Muscle of leg (tissue), 11 donors: ENCODE results near the gene LONRF2. TPM values are rescaled to one million over a fixed set of nuclear protein-coding genes. Genes with fewer than 3 reads are reported as not detected.

Experiments used
- DNase-seq: peaks from one replicate; pipeline ENCODE4 v3.0.0; 2013
- H3K27ac ChIP-seq: one replicate; pipeline ENCODE4 v1.5.1; 2013; ENCODE audit warnings: mild to moderate bottlenecking, low read length, control low read depth
- H3K27me3 ChIP-seq: one replicate; pipeline ENCODE4 v1.6.1; 2013; ENCODE audit warnings: low read length; ENCODE audit not compliant: control insufficient read depth, insufficient read depth
- H3K36me3 ChIP-seq: one replicate; pipeline ENCODE4 v1.6.1; 2013; ENCODE audit warnings: low read length; ENCODE audit not compliant: control insufficient read depth, insufficient read depth
- H3K4me1 ChIP-seq: one replicate; pipeline ENCODE4 v1.6.1; 2013; ENCODE audit warnings: low read length; ENCODE audit not compliant: control insufficient read depth, insufficient read depth
- H3K4me3 ChIP-seq: one replicate; pipeline ENCODE4 v1.5.1; 2013; ENCODE audit warnings: low read length, control low read depth
- H3K9me3 ChIP-seq: replicated peaks from 2 replicates; pipeline ENCODE4 v1.6.1; 2013; ENCODE audit warnings: low read depth, low read length; ENCODE audit not compliant: control insufficient read depth
- WGBS: methylation state at CpG from one replicate; pipeline ENCODE4 v1.1.5; 2013; ENCODE audit warnings: missing lambda C conversion rate; ENCODE audit not compliant: insufficient coverage; 5-methylcytosine and 5-hydroxymethylcytosine counted together
- polyA plus RNA-seq, 8 donors: library from polyadenylated mRNA; unstranded; fragments of 120-200 nt; gene quantifications; one replicate each; pipeline versions ENCODE4 v1.2.1 to v1.2.3, GENCODE V29; 2013; ENCODE audit warnings: inconsistent platforms in 1 of 8, low replicate concordance in 1 of 8; ENCODE audit not compliant: insufficient read length in 8 of 8, insufficient read depth in 1 of 8
- total RNA-seq: library from RNA; stranded (reverse); fragments of 120-200 nt; gene quantifications from one replicate; pipeline ENCODE4 v1.2.4, GENCODE V29; 2013

LONRF2 gene
- total and polyA plus RNA-seq, 9 donors: 0.22 to 1.5 (median 0.63) TPM

DNA sequence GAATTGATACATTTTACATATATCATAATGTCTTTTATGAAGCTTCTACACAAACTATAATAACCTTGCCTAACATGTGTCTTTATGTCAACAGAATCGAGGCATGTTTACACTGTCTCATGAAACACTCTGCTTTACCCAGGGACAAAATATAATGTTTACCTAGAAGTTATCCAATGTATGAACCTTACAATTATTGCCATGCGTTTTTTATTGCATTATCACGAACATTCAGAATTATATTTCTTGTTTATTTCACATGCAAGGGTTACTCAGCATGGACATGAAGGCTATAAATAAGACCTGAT, 19.8 kb downstream of the LONRF2 start:
- no peaks in the 10 kb centered on the region for H3K9me3 ChIP-seq
- H3K4me3 ChIP-seq: no peak overlapping the region
- no peaks in the 10 kb centered on the region for H3K36me3 ChIP-seq
- no peak for DNase-seq
- no peaks in the 10 kb centered on the region for H3K4me1 ChIP-seq
- H3K27me3 ChIP-seq: no peaks in the 10 kb centered on the region
- WGBS: no CpG with 5 or more reads among the region's 3 CpGs
- H3K27ac ChIP-seq: no peak overlapping the region

DNA sequence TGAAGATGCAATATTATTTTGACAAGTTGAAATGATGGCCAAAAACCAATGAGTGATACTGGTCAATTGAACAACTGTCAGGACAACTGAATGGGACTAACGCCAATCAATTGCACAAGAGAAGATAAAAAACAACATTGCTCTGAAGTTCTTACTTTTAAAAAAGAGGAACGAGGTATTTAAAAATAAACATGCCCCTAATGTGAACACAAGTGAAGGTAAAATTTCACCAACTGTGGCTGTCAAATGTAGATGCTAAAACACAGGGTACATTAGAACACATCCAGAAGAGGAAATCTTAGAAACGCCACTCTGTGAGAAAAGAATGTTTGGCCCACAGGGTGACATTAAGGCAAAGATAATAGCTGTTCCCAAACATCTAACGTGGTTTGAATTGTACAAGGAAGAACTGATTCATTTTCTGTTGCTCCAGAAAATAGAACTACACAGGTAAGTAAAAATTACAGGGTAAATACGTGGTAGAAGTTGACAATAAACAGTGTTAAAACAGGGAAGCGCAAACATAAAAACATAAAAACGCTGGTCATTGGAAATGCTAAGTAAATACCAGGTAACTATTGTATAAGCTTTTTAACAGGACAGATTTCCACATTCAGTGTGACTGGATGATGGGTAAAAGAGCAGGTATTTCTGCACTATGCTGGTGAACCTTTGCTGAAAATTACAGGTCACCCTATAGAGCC, 20.3 kb downstream of the LONRF2 start:
- Histone ChIP-seq H3K4me1 (no peaks in the 10 kb centered on the region), H3K27me3 (no peaks in the 10 kb centered on the region), H3K27ac (no peak overlapping the region), H3K4me3 (no peak overlapping the region), H3K9me3 (no peaks in the 10 kb centered on the region), H3K36me3 (no peaks in the 10 kb centered on the region)
- WGBS: 67% methylated on average over 1 of the region's 7 CpGs
- DNase-seq: no peak

DNA sequence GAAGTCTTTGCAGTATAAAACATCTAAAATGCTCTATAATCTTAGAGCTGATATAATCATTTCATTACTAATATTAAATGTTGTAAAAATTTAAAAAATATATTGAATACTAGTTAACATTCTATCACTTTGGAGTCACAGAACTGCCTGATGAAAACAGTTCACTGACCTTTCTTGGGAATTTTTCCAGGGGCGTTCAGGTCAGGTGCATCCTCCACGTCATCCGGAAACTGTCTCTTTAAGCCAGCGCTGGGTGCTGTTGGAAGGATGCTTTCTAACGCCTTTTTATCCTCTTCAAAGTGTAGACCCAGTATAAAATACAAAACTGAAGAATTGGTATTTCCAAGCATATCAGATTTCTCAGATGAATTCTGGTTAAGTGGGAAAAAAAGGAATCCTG, 22.8 kb downstream of the LONRF2 start:
- Histone ChIP-seq H3K9me3 (no peaks in the 10 kb centered on the region), H3K4me3 (no peak overlapping the region), H3K27ac (no peak overlapping the region), H3K36me3 (no peaks in the 10 kb centered on the region), H3K27me3 (no peaks in the 10 kb centered on the region), H3K4me1 (no peaks in the 10 kb centered on the region)
- DNase-seq: no peak
- no CpG with 5 or more reads among the region's 5 CpGs for WGBS

DNA sequence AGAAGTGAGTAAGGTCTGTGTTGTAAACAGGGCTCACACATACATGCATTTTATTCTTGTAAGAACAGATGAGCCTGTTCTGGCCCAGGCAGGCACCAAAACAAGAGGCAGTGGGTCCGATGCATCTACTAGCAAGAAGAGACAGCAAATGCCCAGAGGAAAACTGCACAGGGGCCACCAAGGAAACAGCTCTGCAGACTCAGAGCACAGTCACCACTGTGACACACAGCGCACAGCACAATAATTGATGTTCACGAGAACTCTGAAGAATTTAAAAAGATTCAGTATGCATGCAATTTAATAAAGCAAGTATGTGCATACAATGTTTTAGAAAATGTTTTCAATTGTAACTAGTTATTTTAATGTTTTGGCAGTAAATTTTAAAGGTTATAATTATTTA, 24.8 kb downstream of the LONRF2 start:
- Histone ChIP-seq H3K36me3 (no peaks in the 10 kb centered on the region), H3K27ac (no peak overlapping the region), H3K27me3 (no peaks in the 10 kb centered on the region), H3K4me1 (no peaks in the 10 kb centered on the region), H3K9me3 (no peaks in the 10 kb centered on the region), H3K4me3 (no peak overlapping the region)
- WGBS: 90% methylated on average over 1 of the region's 3 CpGs
- no peak for DNase-seq

DNA sequence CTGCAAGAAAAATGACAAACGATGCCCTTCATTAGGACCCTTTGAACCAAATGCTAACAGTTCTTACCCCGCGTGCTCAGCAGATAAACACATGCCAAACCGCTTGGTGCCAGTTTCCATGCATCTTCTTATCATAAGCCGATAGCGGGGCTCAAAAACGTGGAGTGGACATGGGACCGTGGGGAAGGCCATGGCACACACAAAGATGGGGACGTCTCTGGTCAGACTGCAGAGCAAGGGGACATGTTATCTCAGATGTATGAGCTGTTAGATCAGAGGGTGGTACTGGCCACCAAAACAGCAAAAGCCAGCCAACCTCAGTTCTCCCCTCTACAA, 28.2 kb downstream of the LONRF2 start:
- Histone ChIP-seq H3K4me3 (no peak overlapping the region), H3K4me1 (no peaks in the 10 kb centered on the region), H3K9me3 (no peaks in the 10 kb centered on the region), H3K27ac (no peak overlapping the region), H3K27me3 (peaks cover 3% of the 10 kb centered on the region), H3K36me3 (no peaks in the 10 kb centered on the region)
- no peak for DNase-seq
- 91% methylated on average over 7 of the region's 9 CpGs for WGBS

DNA sequence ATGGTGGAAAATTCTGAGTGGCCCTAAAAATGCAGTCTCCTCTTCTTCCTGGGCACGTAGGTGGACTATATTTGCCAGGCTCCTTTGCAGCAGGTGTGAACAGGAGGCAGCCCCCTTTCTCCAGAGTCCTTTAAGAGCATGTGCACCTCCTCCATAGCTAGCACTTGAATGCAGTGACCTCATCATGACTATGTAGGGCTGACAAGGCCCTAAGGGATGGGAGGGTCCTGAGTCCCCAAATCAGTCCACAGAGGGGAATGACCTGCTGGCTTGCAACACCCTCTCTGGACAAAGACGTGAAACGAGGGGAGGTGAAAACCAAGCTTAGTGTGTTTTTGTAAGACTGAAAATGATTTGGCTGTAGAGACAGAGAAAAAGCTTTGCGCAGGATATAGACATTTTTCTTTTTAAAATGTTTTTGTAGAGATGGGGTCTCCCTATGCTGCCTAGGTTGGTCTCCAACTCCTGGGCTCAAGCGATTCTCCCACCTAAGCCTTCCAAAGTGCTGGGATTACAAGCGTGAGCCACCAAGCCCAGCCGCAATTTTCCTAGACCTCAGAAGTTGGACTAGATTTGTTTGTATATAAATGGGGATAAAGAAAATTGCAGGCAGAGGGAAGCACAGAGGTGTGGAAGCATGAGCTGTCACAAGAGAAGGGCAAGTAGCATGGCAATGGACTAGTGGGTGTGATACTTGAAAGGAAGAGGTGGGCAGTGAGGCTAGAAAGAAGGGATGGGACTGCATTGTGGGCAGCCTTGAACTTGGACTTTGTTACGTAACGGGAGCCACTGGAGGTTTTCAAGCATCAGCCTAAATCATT, 28.8 kb downstream of the LONRF2 start:
- Histone ChIP-seq H3K36me3 (no peaks in the 10 kb centered on the region), H3K27ac (no peak overlapping the region), H3K4me3 (no peak overlapping the region), H3K9me3 (no peaks in the 10 kb centered on the region), H3K27me3 (peaks cover 3% of the 10 kb centered on the region), H3K4me1 (no peaks in the 10 kb centered on the region)
- DNase-seq: no peak
- 75% methylated on average over 8 of the region's 9 CpGs for WGBS

DNA sequence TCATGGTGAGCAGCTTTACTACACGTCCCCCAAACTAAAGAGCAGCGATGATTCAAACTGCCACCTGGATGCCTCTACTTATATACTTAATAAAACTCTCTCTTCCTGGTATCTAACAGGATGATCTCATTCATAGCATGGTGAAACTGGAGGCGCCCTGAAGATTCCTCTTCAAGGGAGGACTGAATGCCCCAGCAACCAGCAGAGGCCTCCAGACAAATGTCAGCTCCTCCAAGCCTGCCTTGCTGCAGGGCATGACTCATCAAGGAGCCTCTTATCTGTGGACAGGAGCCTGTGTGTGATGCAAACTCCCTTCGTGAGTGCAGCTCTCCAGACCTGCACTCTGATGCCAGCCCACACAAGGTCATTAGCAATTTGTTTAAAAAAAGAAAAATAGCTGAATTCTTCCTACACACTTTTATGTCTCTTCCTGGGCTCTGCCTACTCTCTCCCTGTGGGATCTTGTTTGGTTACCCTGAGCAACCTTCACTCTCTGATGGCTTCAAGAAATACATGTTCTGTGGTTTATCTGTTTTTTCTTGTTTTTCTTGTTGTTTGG, 30.2 kb downstream of the LONRF2 start:
- WGBS: 67% methylated on average over 1 of the region's 4 CpGs
- no peak overlapping the region for H3K4me3 ChIP-seq
- no peaks in the 10 kb centered on the region for H3K9me3 ChIP-seq
- H3K4me1 ChIP-seq: no peaks in the 10 kb centered on the region
- no peak for DNase-seq
- no peaks in the 10 kb centered on the region for H3K36me3 ChIP-seq
- H3K27ac ChIP-seq: no peak overlapping the region
- peaks cover 3% of the 10 kb centered on the region for H3K27me3 ChIP-seq

DNA sequence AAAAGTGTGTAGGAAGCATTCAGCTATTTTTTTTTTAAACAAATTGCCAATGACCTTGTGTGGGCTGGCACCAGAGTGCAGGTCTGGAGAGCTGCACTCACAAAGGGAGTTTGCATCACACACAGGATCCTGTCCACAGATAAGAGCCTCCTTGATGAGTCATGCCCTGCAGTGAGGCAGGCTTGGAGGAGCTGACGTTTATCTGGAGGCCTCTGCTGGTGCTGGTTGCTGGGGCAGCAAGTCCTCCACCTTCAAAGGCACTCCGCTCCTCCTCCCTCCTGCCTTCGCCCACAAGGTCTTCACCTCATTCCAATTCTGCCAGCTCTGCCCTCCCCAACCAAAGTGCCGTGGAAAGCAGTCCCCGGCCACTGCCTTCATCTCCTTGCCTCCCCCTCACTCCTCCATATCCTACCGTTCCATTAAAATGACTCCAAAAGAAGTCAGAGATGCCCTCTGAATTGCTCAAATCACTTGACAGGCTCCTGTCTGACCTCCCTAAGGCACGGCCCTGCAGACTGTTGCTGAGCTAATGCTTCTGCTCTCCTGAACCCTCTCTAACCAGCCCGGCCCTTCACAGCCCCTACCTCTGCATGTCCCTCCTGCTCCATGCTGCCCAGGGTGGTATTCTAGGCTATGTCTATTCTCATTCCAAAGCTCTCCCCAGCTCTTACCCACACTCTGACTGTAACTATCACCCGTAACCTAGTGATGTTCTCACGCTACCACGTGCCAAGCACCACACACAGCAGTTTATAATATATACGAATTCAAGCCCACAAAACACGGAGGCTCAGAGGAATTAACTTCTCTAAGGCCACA, 30.9 kb downstream of the LONRF2 start:
- no peaks in the 10 kb centered on the region for H3K9me3 ChIP-seq
- peaks cover 3% of the 10 kb centered on the region for H3K27me3 ChIP-seq
- no peak overlapping the region for H3K4me3 ChIP-seq
- no peaks in the 10 kb centered on the region for H3K4me1 ChIP-seq
- DNase-seq: no peak
- H3K27ac ChIP-seq: no peak overlapping the region
- WGBS: 58% methylated on average over 8 of the region's 13 CpGs
- no peaks in the 10 kb centered on the region for H3K36me3 ChIP-seq

DNA sequence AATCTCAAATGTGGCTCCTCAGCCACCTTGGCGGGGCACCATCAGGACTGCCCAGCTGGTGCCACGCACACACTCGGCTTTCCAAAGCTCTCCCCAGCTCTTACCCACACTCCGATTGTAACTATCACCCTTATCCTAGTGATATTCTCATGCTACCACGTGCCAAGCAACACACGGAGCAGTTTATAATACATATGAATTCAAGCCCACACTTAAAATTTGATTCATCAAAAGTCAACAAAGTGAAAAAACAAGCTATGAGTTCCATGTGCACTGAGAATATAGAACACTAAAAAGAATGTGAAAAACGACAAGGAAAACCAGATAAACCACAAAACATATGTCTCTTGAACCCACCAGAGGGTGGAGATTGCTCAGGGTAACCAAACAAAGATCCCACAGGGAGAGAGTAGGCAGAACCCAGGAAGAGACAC, 31.6 kb downstream of the LONRF2 start:
- no peak for DNase-seq
- Histone ChIP-seq H3K27me3 (peaks cover 3% of the 10 kb centered on the region), H3K4me1 (no peaks in the 10 kb centered on the region), H3K36me3 (no peaks in the 10 kb centered on the region), H3K9me3 (no peaks in the 10 kb centered on the region), H3K4me3 (no peak overlapping the region), H3K27ac (no peak overlapping the region)
- 96% methylated on average over 4 of the region's 7 CpGs for WGBS

DNA sequence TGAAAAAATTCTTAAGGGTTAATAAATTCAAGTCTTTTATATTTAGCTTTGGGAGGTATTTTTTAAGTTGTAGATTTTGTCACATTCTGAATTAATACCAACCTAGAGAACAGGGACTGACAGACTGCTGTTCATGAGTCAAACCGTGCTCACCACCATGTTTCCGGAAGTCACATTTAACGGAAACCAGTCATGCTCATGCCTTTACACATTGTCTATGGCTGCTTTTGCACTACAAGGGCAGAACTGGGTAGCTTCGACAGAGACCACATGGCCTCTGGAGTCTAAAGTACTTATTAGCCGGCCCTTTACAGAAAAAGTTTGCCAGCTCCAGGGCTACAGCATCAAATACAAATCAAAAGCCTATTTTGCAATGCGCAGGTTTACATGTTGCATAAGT, 33.3 kb downstream of the LONRF2 start:
- WGBS: 97% methylated on average over 4 of the region's 6 CpGs
- Histone ChIP-seq H3K36me3 (no peaks in the 10 kb centered on the region), H3K4me1 (peaks cover 3% of the 10 kb centered on the region), H3K4me3 (no peak overlapping the region), H3K27me3 (peaks cover 3% of the 10 kb centered on the region), H3K27ac (no peak overlapping the region), H3K9me3 (no peaks in the 10 kb centered on the region)
- DNase-seq: no peak
